Spinal cord (tissue), 10 donors: ENCODE results near the gene CDH23. TPM values are rescaled to one million over a fixed set of nuclear protein-coding genes. Genes with fewer than 3 reads are reported as not detected.

Source experiments
- DNase-seq, 6 donors: peaks; one replicate each; pipeline versions ENCODE4 v3.0.0 to v3.0.0-alpha.2; 2013 to 2015; ENCODE audit warnings: low spot score in 6 of 6, low read depth in 4 of 6
- H3K27ac ChIP-seq: one replicate; pipeline ENCODE4 v1.5.1; 2013; ENCODE audit warnings: low read depth, low read length, control low read depth
- H3K27me3 ChIP-seq: one replicate; pipeline ENCODE4 v1.6.1; 2013; ENCODE audit warnings: low read length; ENCODE audit not compliant: control insufficient read depth, insufficient read depth
- H3K36me3 ChIP-seq: one replicate; pipeline ENCODE4 v1.6.1; 2013; ENCODE audit warnings: low read length; ENCODE audit not compliant: control insufficient read depth, insufficient read depth
- H3K4me1 ChIP-seq: one replicate; pipeline ENCODE4 v1.6.1; 2013; ENCODE audit warnings: low read length; ENCODE audit not compliant: control insufficient read depth, insufficient read depth
- H3K4me3 ChIP-seq: one replicate; pipeline ENCODE4 v1.5.1; 2013; ENCODE audit warnings: low read depth, low read length, control low read depth
- H3K9me3 ChIP-seq: one replicate; pipeline ENCODE4 v1.6.1; 2013; ENCODE audit warnings: low read length; ENCODE audit not compliant: control insufficient read depth, insufficient read depth
- WGBS: methylation state at CpG from one replicate; pipeline ENCODE4 v1.1.5; 2013; ENCODE audit warnings: missing lambda C conversion rate; ENCODE audit not compliant: insufficient coverage; 5-methylcytosine and 5-hydroxymethylcytosine counted together
- polyA plus RNA-seq, 2 donors: library from polyadenylated mRNA; unstranded; fragments of 120-200 nt; gene quantifications; one replicate each; pipeline ENCODE4 v1.2.1, GENCODE V29; 2013; ENCODE audit not compliant: insufficient read length in 2 of 2
- total RNA-seq, 2 donors: library from RNA; depleted of rRNA in 1 of 2; stranded (reverse); fragments of 120-200 nt in 1 of 2; fragments of >200 nt in 1 of 2; gene quantifications; one replicate each; pipeline versions ENCODE4 v1.2.3 to v1.2.4, GENCODE V29; 2013 to 2014
- donor health status: healthy.

The CDH23 gene
- total and polyA plus RNA-seq, 4 donors: 15.6 to 24.2 (median 19.0) TPM

- Histone ChIP-seq H3K4me3 (no peak overlapping the region), H3K36me3 (no peaks in the 10 kb centered on the region), H3K27me3 (no peaks in the 10 kb centered on the region), H3K27ac (no peak overlapping the region), H3K9me3 (no peaks in the 10 kb centered on the region), H3K4me1 (peaks cover 19% of the 10 kb centered on the region)
- peak in 1 of 6 donors; percentile 6 for DNase-seq
- 84% methylated on average over 5 of the region's 7 CpGs for WGBS
Observed at GRCh38 chr10:71467161-71467560, 70.4 kb downstream of the CDH23 start.

GRCh38 chr10:71467569-71468362, 71.0 kb downstream of the CDH23 start:
- Histone ChIP-seq H3K9me3 (no peaks in the 10 kb centered on the region), H3K27ac (no peak overlapping the region), H3K36me3 (no peaks in the 10 kb centered on the region), H3K4me1 (peaks cover 18% of the 10 kb centered on the region), H3K27me3 (no peaks in the 10 kb centered on the region), H3K4me3 (no peak overlapping the region)
- DNase-seq: no peak
- 85% methylated on average over 9 of the region's 9 CpGs for WGBS

- no peaks in the 10 kb centered on the region for H3K9me3 ChIP-seq
- no peaks in the 10 kb centered on the region for H3K27me3 ChIP-seq
- 71% methylated on average over 7 of the region's 9 CpGs for WGBS
- H3K4me3 ChIP-seq: no peak overlapping the region
- H3K27ac ChIP-seq: no peak overlapping the region
- DNase-seq: no peak
- peaks cover 17% of the 10 kb centered on the region for H3K4me1 ChIP-seq
- H3K36me3 ChIP-seq: no peaks in the 10 kb centered on the region
Observed at GRCh38 chr10:71468363-71469094, 71.8 kb downstream of the CDH23 start.

- H3K27me3 ChIP-seq: no peaks in the 10 kb centered on the region
- WGBS: 89% methylated on average over 9 of the region's 9 CpGs
- H3K4me1 ChIP-seq: peaks cover 32% of the 10 kb centered on the region
- H3K27ac ChIP-seq: no peak overlapping the region
- H3K4me3 ChIP-seq: no peak overlapping the region
- H3K9me3 ChIP-seq: no peaks in the 10 kb centered on the region
- DNase-seq: peak in 1 of 6 donors; percentile 34
- no peaks in the 10 kb centered on the region for H3K36me3 ChIP-seq
Observed at GRCh38 chr10:71471006-71471405, 74.3 kb downstream of the CDH23 start.

GRCh38 chr10:71471957-71472365, 75.2 kb downstream of the CDH23 start:
- no peak overlapping the region for H3K4me3 ChIP-seq
- DNase-seq: peak in 1 of 6 donors; percentile 42
- WGBS: 75% methylated on average over 6 of the region's 6 CpGs
- no peaks in the 10 kb centered on the region for H3K27me3 ChIP-seq
- H3K4me1 ChIP-seq: peaks cover 36% of the 10 kb centered on the region
- no peaks in the 10 kb centered on the region for H3K36me3 ChIP-seq
- no peak overlapping the region for H3K27ac ChIP-seq
- H3K9me3 ChIP-seq: no peaks in the 10 kb centered on the region

GRCh38 chr10:71472466-71472865, 75.7 kb downstream of the CDH23 start:
- no peak overlapping the region for H3K27ac ChIP-seq
- no peaks in the 10 kb centered on the region for H3K27me3 ChIP-seq
- peaks cover 38% of the 10 kb centered on the region for H3K4me1 ChIP-seq
- no peaks in the 10 kb centered on the region for H3K36me3 ChIP-seq
- H3K4me3 ChIP-seq: no peak overlapping the region
- no peak for DNase-seq
- H3K9me3 ChIP-seq: no peaks in the 10 kb centered on the region
- WGBS: 69% methylated on average over 3 of the region's 4 CpGs

- H3K4me1 ChIP-seq: peaks cover 38% of the 10 kb centered on the region
- H3K9me3 ChIP-seq: no peaks in the 10 kb centered on the region
- no peak overlapping the region for H3K4me3 ChIP-seq
- H3K36me3 ChIP-seq: no peaks in the 10 kb centered on the region
- 78% methylated on average over 3 of the region's 4 CpGs for WGBS
- DNase-seq: no peak
- H3K27me3 ChIP-seq: no peaks in the 10 kb centered on the region
- no peak overlapping the region for H3K27ac ChIP-seq
Observed at GRCh38 chr10:71472912-71473311, 76.2 kb downstream of the CDH23 start.

- DNase-seq: peak in 2 of 6 donors; percentile 49 to 78
- WGBS: 58% methylated on average over 9 of the region's 11 CpGs
- H3K4me3 ChIP-seq: no peak overlapping the region
- no peaks in the 10 kb centered on the region for H3K27me3 ChIP-seq
- H3K27ac ChIP-seq: no peak overlapping the region
- H3K4me1 ChIP-seq: peaks cover 38% of the 10 kb centered on the region
- no peaks in the 10 kb centered on the region for H3K36me3 ChIP-seq
- no peaks in the 10 kb centered on the region for H3K9me3 ChIP-seq
Observed at GRCh38 chr10:71473671-71474599, 77.2 kb downstream of the CDH23 start.

- DNase-seq: no peak
- 80% methylated on average over 7 of the region's 7 CpGs for WGBS
- H3K27ac ChIP-seq: no peak overlapping the region
- H3K9me3 ChIP-seq: no peaks in the 10 kb centered on the region
- no peaks in the 10 kb centered on the region for H3K27me3 ChIP-seq
- no peak overlapping the region for H3K4me3 ChIP-seq
- H3K4me1 ChIP-seq: peaks cover 38% of the 10 kb centered on the region
- no peaks in the 10 kb centered on the region for H3K36me3 ChIP-seq
Observed at GRCh38 chr10:71474702-71475242, 78.1 kb downstream of the CDH23 start.
